ENCODE measurements around the gene NES.

The NES gene

DNA sequence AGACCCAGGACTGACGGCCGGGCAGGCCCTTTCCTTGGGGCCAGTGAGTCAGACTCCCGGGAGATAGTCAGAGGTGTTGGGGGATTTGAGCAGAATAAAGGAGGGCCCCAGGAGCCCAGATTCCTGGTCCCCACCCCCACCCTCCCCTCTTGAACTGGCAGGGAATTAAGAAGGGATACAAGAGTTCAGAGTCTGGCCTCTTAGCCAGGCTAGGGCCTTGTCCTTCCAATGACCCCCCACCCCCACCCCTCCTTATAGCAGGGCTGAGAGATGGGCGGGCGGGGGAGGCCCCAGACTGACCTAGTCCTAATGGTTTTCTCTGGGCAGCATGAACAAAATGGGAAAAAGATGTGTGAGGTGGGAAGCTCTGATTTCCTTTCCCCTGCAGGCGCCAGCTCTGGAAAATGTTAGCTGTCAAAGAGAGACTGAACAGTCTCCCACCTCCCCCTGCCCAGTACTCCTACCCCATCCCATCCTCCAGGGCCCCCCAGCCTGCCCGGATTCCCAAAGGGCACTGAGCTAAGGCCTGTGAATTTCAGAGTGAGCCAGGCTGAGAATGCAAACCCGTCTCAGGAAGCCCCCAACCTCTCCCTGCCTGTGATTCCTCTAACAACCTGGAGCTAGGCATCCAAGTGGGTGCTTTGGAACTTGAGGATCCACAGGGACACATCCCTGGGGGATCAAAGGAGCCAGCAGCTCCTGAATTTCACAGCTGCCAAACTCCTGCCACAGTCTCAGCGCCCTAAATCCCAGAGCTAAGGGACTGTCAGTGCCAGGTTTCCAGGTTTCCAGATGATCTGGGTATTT is 34.0 kb upstream of the NES start:
- H3K4me3 ChIP-seq (ENCODE audit: insufficient read depth, low read length, poor library complexity, severe bottlenecking) = no peak overlapping the region
- 0 out of 2 replicates have a peak, but pooled peaks cover 3% of the 10 kb centered on the region for H3F3A ChIP-seq (ENCODE audit: insufficient read depth)
- no peaks in the 10 kb centered on the region for H3K9me3 ChIP-seq (ENCODE audit: insufficient read depth, low read length)
- H3K9ac ChIP-seq (ENCODE audit: low read length) = no peak overlapping the region
- no peaks in the 10 kb centered on the region for H3K79me2 ChIP-seq (ENCODE audit: insufficient read depth, low read length)
- no peaks in the 10 kb centered on the region for H3K27me3 ChIP-seq (ENCODE audit: low read length)
- H3K36me3 ChIP-seq (ENCODE audit: low read length) = no peaks in the 10 kb centered on the region
- H3K9me2 ChIP-seq (replicated peaks; ENCODE audit: insufficient read depth, low read length) = no peaks in the 10 kb centered on the region
- no peak overlapping the region for H3K4me2 ChIP-seq (ENCODE audit: low read depth, low read length, poor library complexity, severe bottlenecking)
- H3K27ac ChIP-seq (ENCODE audit: low read depth, low read length) = no peak overlapping the region
- H2AFZ ChIP-seq (ENCODE audit: low read depth, low read length, severe bottlenecking) = no peak overlapping the region
- no peaks in the 10 kb centered on the region; the same call in 1 of the 2 replicates for H4K20me1 ChIP-seq (ENCODE audit: low read depth, low read length)
- no peak for TF ChIP-seq EZH2phosphoT487 (conservative IDR thresholded peaks at IDR 0.05; ENCODE audit: low read length)
- no peak for TF ChIP-seq CTCF (IDR thresholded peaks at IDR 0.05; ENCODE audit: insufficient read depth, low read length, poor library complexity, severe bottlenecking)

- no peaks in the 10 kb centered on the region for H3F3A ChIP-seq (ENCODE audit: insufficient read depth)
- no peaks in the 10 kb centered on the region for H3K36me3 ChIP-seq (ENCODE audit: low read length)
- H3K9ac ChIP-seq (ENCODE audit: low read length) = no peak overlapping the region
- no peak overlapping the region for H3K27ac ChIP-seq (ENCODE audit: low read depth, low read length)
- no peak overlapping the region for H2AFZ ChIP-seq (ENCODE audit: low read depth, low read length, severe bottlenecking)
- H3K27me3 ChIP-seq (ENCODE audit: low read length) = no peaks in the 10 kb centered on the region
- H3K4me3 ChIP-seq (ENCODE audit: insufficient read depth, low read length, poor library complexity, severe bottlenecking) = no peak overlapping the region
- no peaks in the 10 kb centered on the region for H4K20me1 ChIP-seq (ENCODE audit: low read depth, low read length)
- no peaks in the 10 kb centered on the region for H3K79me2 ChIP-seq (ENCODE audit: insufficient read depth, low read length)
- TF ChIP-seq CTCF (IDR thresholded peaks at IDR 0.05; ENCODE audit: insufficient read depth, low read length, poor library complexity, severe bottlenecking) (no peak), EZH2phosphoT487 (conservative IDR thresholded peaks at IDR 0.05; ENCODE audit: low read length) (no peak)
- no peaks in the 10 kb centered on the region for H3K9me3 ChIP-seq (ENCODE audit: insufficient read depth, low read length)
- no peak overlapping the region for H3K4me2 ChIP-seq (ENCODE audit: low read depth, low read length, poor library complexity, severe bottlenecking)
- no peaks in the 10 kb centered on the region for H3K9me2 ChIP-seq (replicated peaks; ENCODE audit: insufficient read depth, low read length)
Measured at GRCh38 chr1:156709757-156710489, 32.7 kb upstream of the NES start.

DNA sequence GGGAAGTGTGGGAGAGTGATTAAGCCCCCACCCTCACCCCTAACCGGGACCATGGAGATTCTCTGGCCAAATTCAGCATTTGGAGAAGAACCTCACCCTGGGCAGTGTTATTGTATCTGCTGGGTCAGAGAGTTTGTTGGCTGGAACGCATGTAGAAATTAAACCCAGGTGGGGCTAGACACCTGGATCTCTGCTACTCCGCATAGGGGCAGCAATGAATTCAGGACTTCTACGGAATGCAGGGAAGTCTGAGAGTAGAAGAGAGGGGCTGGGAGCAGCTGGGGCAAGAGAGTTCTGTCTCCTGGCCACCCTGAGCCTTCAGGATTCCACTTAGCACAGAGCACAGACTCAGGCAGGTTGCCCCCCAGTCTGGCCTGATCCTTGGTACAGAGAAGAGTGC is 31.8 kb upstream of the NES start:
- Histone ChIP-seq H3F3A (ENCODE audit: insufficient read depth) (no peaks in the 10 kb centered on the region), H3K36me3 (ENCODE audit: low read length) (no peaks in the 10 kb centered on the region), H4K20me1 (ENCODE audit: low read depth, low read length) (no peaks in the 10 kb centered on the region), H3K9me3 (ENCODE audit: insufficient read depth, low read length) (no peaks in the 10 kb centered on the region), H3K79me2 (ENCODE audit: insufficient read depth, low read length) (no peaks in the 10 kb centered on the region), H3K9me2 (replicated peaks; ENCODE audit: insufficient read depth, low read length) (no peaks in the 10 kb centered on the region), H3K4me3 (ENCODE audit: insufficient read depth, low read length, poor library complexity, severe bottlenecking) (no peak overlapping the region), H3K27ac (ENCODE audit: low read depth, low read length) (no peak overlapping the region), H2AFZ (ENCODE audit: low read depth, low read length, severe bottlenecking) (no peak overlapping the region), H3K27me3 (ENCODE audit: low read length) (no peaks in the 10 kb centered on the region), H3K9ac (ENCODE audit: low read length) (no peak overlapping the region), H3K4me2 (ENCODE audit: low read depth, low read length, poor library complexity, severe bottlenecking) (no peak overlapping the region)
- TF ChIP-seq EZH2phosphoT487 (conservative IDR thresholded peaks at IDR 0.05; ENCODE audit: low read length) = no peak
- no peak for TF ChIP-seq CTCF (IDR thresholded peaks at IDR 0.05; ENCODE audit: insufficient read depth, low read length, poor library complexity, severe bottlenecking)

All from SU-DHL-6 (cell line).